ENCODE results near the gene OSGIN1.

OSGIN1 gene

GRCh38 chr16:83978401-83978904, 25.4 kb downstream of the OSGIN1 start:
- Histone ChIP-seq H3K4me3 (ENCODE audit: low read depth, low read length) (no peak overlapping the region), H3K4me1 (ENCODE audit: control insufficient read depth, insufficient read depth, low read length) (no peaks in the 10 kb centered on the region; the same call in 1 of the 2 replicates), H3K9me3 (ENCODE audit: control insufficient read depth, insufficient read depth, low read depth, low read length) (no peaks in the 10 kb centered on the region), H3K27ac (ENCODE audit: extremely low read depth, low read depth, low read length) (no peak overlapping the region), H3K36me3 (ENCODE audit: control insufficient read depth in 2 of 2, insufficient read depth in 1 of 2, low read length in 2 of 2) (no peaks in the 10 kb centered on the region)
- ChIA-PET POLR2A (no interaction called here), CTCF (interaction anchor here (1.2 to 2.3 kb wide), 2 partner anchors 85 to 87 kb away, joined by 4 to 8 read pairs; no protein-coding TSS in a partner anchor)
- TF ChIP-seq ZNF76 (tag by site-specific recombination; IDR thresholded peaks at IDR 0.05; ENCODE audit: borderline replicate concordance, low read depth), result no peak
- TF ChIP-seq ZNF341 (tag by site-specific recombination; IDR thresholded peaks at IDR 0.05; ENCODE audit: low read depth), result no peak
- TF ChIP-seq ZXDB (tag by site-specific recombination; IDR thresholded peaks at IDR 0.05), result no peak
- TF ChIP-seq ZNF335 (tag by site-specific recombination; conservative IDR thresholded peaks at IDR 0.05), result no peak
- no peak for TF ChIP-seq ZBTB26 (tag by site-specific recombination; optimal IDR thresholded peaks at IDR 0.05)
- no peak for TF ChIP-seq ZNF623 (tag by site-specific recombination; IDR thresholded peaks at IDR 0.05)
- TF ChIP-seq BCL6B (tag by site-specific recombination; IDR thresholded peaks at IDR 0.05), result no peak
- TF ChIP-seq HOXA7 (CRISPR knock-in tag; IDR thresholded peaks at IDR 0.05; ENCODE audit: borderline replicate concordance), result no peak
- no peak for TF ChIP-seq SCRT1 (tag by site-specific recombination; IDR thresholded peaks at IDR 0.05; ENCODE audit: borderline replicate concordance)
- no peak for TF ChIP-seq BCL11A (tag by site-specific recombination; IDR thresholded peaks at IDR 0.05; ENCODE audit: low read depth)
- no peak for TF ChIP-seq ZSCAN30 (tag by site-specific recombination; IDR thresholded peaks at IDR 0.05)
- TF ChIP-seq ZNF2 (tag by site-specific recombination; IDR thresholded peaks at IDR 0.05), result no peak
- no peak for TF ChIP-seq ZNF394 (tag by site-specific recombination; IDR thresholded peaks at IDR 0.05; ENCODE audit: borderline replicate concordance)
- TF ChIP-seq SETDB1 (IDR thresholded peaks at IDR 0.05; ENCODE audit: insufficient read length, low read length), result peak; percentile 75
- no peak for TF ChIP-seq ZNF426 (tag by site-specific recombination; IDR thresholded peaks at IDR 0.05)
- TF ChIP-seq TRIM28 (IDR thresholded peaks at IDR 0.05; ENCODE audit: borderline replicate concordance, low read length), result peak; percentile 90; the same call in 1 of the 2 replicates
- TF ChIP-seq ZNF404 (tag by site-specific recombination; IDR thresholded peaks at IDR 0.05), result no peak
- TF ChIP-seq ZBTB49 (tag by site-specific recombination; IDR thresholded peaks at IDR 0.05; ENCODE audit: low read depth), result no peak

- Histone ChIP-seq H3K36me3 (ENCODE audit: control insufficient read depth in 2 of 2, insufficient read depth in 1 of 2, low read length in 2 of 2) (no peaks in the 10 kb centered on the region), H3K4me3 (ENCODE audit: low read depth, low read length) (no peak overlapping the region), H3K4me1 (ENCODE audit: control insufficient read depth, insufficient read depth, low read length) (no peaks in the 10 kb centered on the region; the same call in 1 of the 2 replicates), H3K9me3 (ENCODE audit: control insufficient read depth, insufficient read depth, low read depth, low read length) (no peaks in the 10 kb centered on the region), H3K27ac (ENCODE audit: extremely low read depth, low read depth, low read length) (no peak overlapping the region)
- ChIA-PET POLR2A (no interaction called here), CTCF (interaction anchor here (0.6 to 2.3 kb wide), 2 partner anchors 86 to 220 kb away, joined by 3 to 8 read pairs; no protein-coding TSS in a partner anchor)
- TF ChIP-seq ZNF311 (tag by site-specific recombination; IDR thresholded peaks at IDR 0.05; ENCODE audit: borderline replicate concordance) (no peak), ZNF580 (tag by site-specific recombination; IDR thresholded peaks at IDR 0.05) (no peak), ZNF792 (tag by site-specific recombination; IDR thresholded peaks at IDR 0.05) (no peak), ZBTB17 (tag by site-specific recombination; IDR thresholded peaks at IDR 0.05) (no peak), ZBTB8A (tag by site-specific recombination; IDR thresholded peaks at IDR 0.05) (no peak), ZFP41 (tag by site-specific recombination; IDR thresholded peaks at IDR 0.05; ENCODE audit: borderline replicate concordance) (no peak), ZNF473 (tag by site-specific recombination; IDR thresholded peaks at IDR 0.05) (no peak), PRDM10 (tag by site-specific recombination; IDR thresholded peaks at IDR 0.05) (no peak)
Observed at GRCh38 chr16:83979441-83979840, 26.4 kb downstream of the OSGIN1 start.
